Endodermal cell (in vitro differentiated cells): ENCODE measurements around the gene CIART. TPM values are rescaled to one million over a fixed set of nuclear protein-coding genes. Genes with fewer than 3 reads are reported as not detected.

Experiments used
- DNase-seq: peaks from one replicate; pipeline ENCODE4 v3.0.0-alpha.2; 2017
- H3K27ac ChIP-seq: 2 replicates; pipeline ENCODE4 v1.5.1; 2013; ENCODE audit warnings: mild to moderate bottlenecking, low read depth, low read length, moderate library complexity
- H3K27me3 ChIP-seq: 2 replicates; pipeline ENCODE4 v1.6.1; 2013; ENCODE audit warnings: mild to moderate bottlenecking, low read length, moderate library complexity; ENCODE audit not compliant: insufficient read depth, control insufficient read depth, poor library complexity, severe bottlenecking
- H3K36me3 ChIP-seq: 2 replicates; pipeline ENCODE4 v1.7.0; 2013; ENCODE audit warnings: mild to moderate bottlenecking, low read length, moderate library complexity; ENCODE audit not compliant: control insufficient read depth, insufficient read depth
- H3K4me1 ChIP-seq: one replicate; pipeline ENCODE4 v1.7.0; 2013; ENCODE audit warnings: low read length; ENCODE audit not compliant: control insufficient read depth, insufficient read depth
- H3K4me3 ChIP-seq: 2 replicates; pipeline ENCODE4 v1.5.1; 2013; ENCODE audit warnings: mild to moderate bottlenecking, low read length, moderate library complexity
- H3K9ac ChIP-seq: 2 replicates; pipeline ENCODE4 v1.6.1; 2013; ENCODE audit warnings: mild to moderate bottlenecking, low read length, moderate library complexity; ENCODE audit not compliant: poor library complexity, severe bottlenecking; ENCODE audit errors: extremely low read depth
- H3K9me3 ChIP-seq: 2 replicates; pipeline ENCODE4 v1.6.1; 2013; ENCODE audit warnings: mild to moderate bottlenecking, low read length, moderate library complexity; ENCODE audit not compliant: control insufficient read depth
- H3K27ac Mint-ChIP-seq: 2 replicates; pipeline ENCODE4 v1.8.0; 2020; ENCODE audit warnings: mixed read lengths
- H3K27me3 Mint-ChIP-seq: 2 replicates; pipeline ENCODE4 v1.8.0; 2021; ENCODE audit warnings: mild to moderate bottlenecking, mixed read lengths; ENCODE audit not compliant: insufficient read depth
- H3K36me3 Mint-ChIP-seq: 2 replicates; pipeline ENCODE4 v1.8.0; 2020; ENCODE audit warnings: low read depth, mixed read lengths
- H3K4me1 Mint-ChIP-seq: 2 replicates; pipeline ENCODE4 v1.8.0; 2020; ENCODE audit warnings: mixed read lengths
- H3K4me3 Mint-ChIP-seq: 2 replicates; pipeline ENCODE4 v1.8.0; 2020; ENCODE audit warnings: mild to moderate bottlenecking, moderate library complexity, mixed read lengths
- H3K9me3 Mint-ChIP-seq: 2 replicates; pipeline ENCODE4 v1.8.0; 2020; ENCODE audit warnings: mild to moderate bottlenecking, mixed read lengths
- CTCF ChIP-seq: fragments of 200-600 bp; sonication (generic); conservative IDR thresholded peaks from 2 replicates; pipeline ENCODE4 v1.5.0; 2021; ENCODE audit warnings: antibody characterized with exemption, mild to moderate bottlenecking
- WGBS, 2 experiments: methylation state at CpG; one replicate each; pipeline versions ENCODE4 v1.1.5 to v1.1.7; 2013; ENCODE audit warnings: missing lambda C conversion rate in 2 of 2, mixed read lengths in 1 of 2; ENCODE audit not compliant: insufficient coverage in 1 of 2, insufficient read length in 1 of 2; 5-methylcytosine and 5-hydroxymethylcytosine counted together
- total RNA-seq, 2 donors: library from RNA; stranded (reverse); fragmentation: NEBNext Ultra II Directional in 1 of 2; extraction: Animal tissue kit (Norgen Biotek cat#: 25700) in 1 of 2; gene quantifications; 2 replicates in 1 of 2; 3 replicates in 1 of 2; pipeline ENCODE4 v1.2.1, GENCODE V29; 2021

Gene CIART
- total RNA-seq, 2 donors from 2014 or later = 3.3 to 6.8 TPM

- Mint-ChIP-seq H3K4me3 (peak overlapping the region; percentile 97), H3K27me3 (peaks cover 3% of the 10 kb centered on the region), H3K36me3 (peaks cover 29% of the 10 kb centered on the region), H3K4me1 (peaks cover 2% of the 10 kb centered on the region), H3K27ac (no peak overlapping the region), H3K9me3 (peaks cover 4% of the 10 kb centered on the region)
- Histone ChIP-seq H3K27ac (no peak overlapping the region), H3K27me3 (no peaks in the 10 kb centered on the region), H3K9ac (peak overlapping the region; percentile 81), H3K9me3 (no peaks in the 10 kb centered on the region), H3K4me3 (peak overlapping the region; percentile 97), H3K36me3 (peaks cover 32% of the 10 kb centered on the region), H3K4me1 (no peaks in the 10 kb centered on the region)
- TF ChIP-seq CTCF = no peak
- WGBS, 2 experiments = 93 to 98% methylated on average over 2 to 3 of the region's 3 CpGs
- DNase-seq = no peak
Observed at GRCh38 chr1:150322310-150322709, 40.0 kb downstream of the CIART start.

GRCh38 chr1:150332651-150333290 is 50.4 kb downstream of the CIART start:
- Histone ChIP-seq H3K4me3 (no peak overlapping the region), H3K36me3 (peaks cover 79% of the 10 kb centered on the region), H3K4me1 (no peaks in the 10 kb centered on the region), H3K27me3 (no peaks in the 10 kb centered on the region), H3K9me3 (no peaks in the 10 kb centered on the region), H3K9ac (no peak overlapping the region), H3K27ac (no peak overlapping the region)
- no peaks in the 10 kb centered on the region for H3K4me1 Mint-ChIP-seq
- no peak for TF ChIP-seq CTCF
- DNase-seq = no peak
- H3K27ac Mint-ChIP-seq = no peak overlapping the region
- 95 to 96% methylated on average over 7 of the region's 7 CpGs for WGBS, 2 experiments
- H3K27me3 Mint-ChIP-seq = no peaks in the 10 kb centered on the region
- H3K36me3 Mint-ChIP-seq = peaks cover 80% of the 10 kb centered on the region
- H3K9me3 Mint-ChIP-seq = no peaks in the 10 kb centered on the region
- H3K4me3 Mint-ChIP-seq = no peak overlapping the region

Other genes starting within 250 kb of the CIART start
- gene VPS45, start 214.8 kb upstream of the CIART start, total RNA-seq = 10 to 100 TPM; 32.6 to 35.0 TPM
- gene PLEKHO1, start 132.6 kb upstream of the CIART start, total RNA-seq = 10 to 100 TPM; 42.9 to 46.0 TPM
- gene ANP32E, start 46.4 kb upstream of the CIART start, total RNA-seq = 10 to 100 TPM; 59.2 to 78.1 TPM
- gene CA14, start 24.8 kb upstream of the CIART start, total RNA-seq = 10 to 100 TPM; 53.3 to 54.0 TPM
- 100 to 1,000 TPM; 126 to 131 TPM for gene APH1A, start 13.5 kb upstream of the CIART start, total RNA-seq
- 10 to 100 TPM; 12.4 to 20.5 TPM for gene C1orf54, start 9.8 kb upstream of the CIART start, total RNA-seq
- 10 to 100 TPM; 89.9 to 95.3 TPM for gene MRPS21, start 11.3 kb downstream of the CIART start, total RNA-seq
- gene PRPF3, start 39.0 kb downstream of the CIART start, total RNA-seq = 10 to 100 TPM; 70.7 to 75.6 TPM
- 10 to 100 TPM; 33.1 to 35.9 TPM for gene RPRD2, start 81.6 kb downstream of the CIART start, total RNA-seq
- gene TARS2, start 204.9 kb downstream of the CIART start, total RNA-seq = 10 to 100 TPM; 32.9 to 39.4 TPM
- gene ECM1, start 225.6 kb downstream of the CIART start, total RNA-seq = 1 to 10 TPM; 4.8 to 5.6 TPM
- 1 to 10 TPM in 1 of 2 donors, under 1 TPM in 1; 0.70 to 1.6 TPM for gene FALEC, start 233.2 kb downstream of the CIART start, total RNA-seq